Adrenal gland (tissue), 12 donors: ENCODE results near the gene SLC39A5. TPM values are rescaled to one million over a fixed set of nuclear protein-coding genes. Genes with fewer than 3 reads are reported as not detected.
"Not testable (repeated sequence)": the region's sequence is repeated elsewhere in the genome, so short reads cannot be mapped to it uniquely, and the experiment has no call there.

Source experiments
- DNase-seq, 7 donors: peaks; one replicate each; pipeline ENCODE4 v3.0.0-alpha.2; 2019 to 2020
- H3K27ac ChIP-seq, 5 donors: fragments of 200-600 bp; sonication (generic) in 4 of 5; 1 replicate in 3 of 5; 2 replicates in 2 of 5; pipeline versions ENCODE4 v1.5.1 to v1.8.0; 2016 to 2020; ENCODE audit warnings: mild to moderate bottlenecking in 1 of 5
- H3K27me3 ChIP-seq: fragments of 200-600 bp; 2 replicates; pipeline ENCODE4 v1.8.0; 2021
- H3K36me3 ChIP-seq, 2 donors: fragments of 200-600 bp; replicated peaks in 1 of 2; 1 replicate in 1 of 2; 2 replicates in 1 of 2; pipeline versions ENCODE4 v1.5.1 to v1.8.0; 2018 to 2022
- H3K4me1 ChIP-seq, 2 donors: fragments of 200-600 bp; replicated peaks in 1 of 2; 1 replicate in 1 of 2; 2 replicates in 1 of 2; pipeline versions ENCODE4 v1.5.1 to v1.8.0; 2018 to 2021
- H3K4me3 ChIP-seq, 4 donors: fragments of 200-600 bp; sonication (generic) in 3 of 4; one replicate each; pipeline ENCODE4 v1.5.1; 2016 to 2018
- H3K9me3 ChIP-seq, 3 donors: fragments of 200-600 bp; sonication (generic) in 1 of 3; replicated peaks in 1 of 3; 1 replicate in 2 of 3; 2 replicates in 1 of 3; pipeline versions ENCODE4 v1.5.1 to v1.8.0; 2016 to 2021
- CTCF ChIP-seq, 6 experiments: fragments of 450-650 bp in 4 of 6; fragments of 200-600 bp in 2 of 6; sonication (generic) in 1 of 6; IDR thresholded peaks; 1 replicate in 5 of 6; 2 replicates in 1 of 6; pipeline versions ENCODE4 v1.5.1 to v1.8.0; 2016 to 2021; ENCODE audit warnings: antibody characterized with exemption in 6 of 6, mild to moderate bottlenecking in 2 of 6, moderate library complexity in 1 of 6
- POLR2A ChIP-seq, 2 donors: fragments of 450-650 bp; IDR thresholded peaks; one replicate each; pipeline ENCODE4 v1.6.1; 2017; ENCODE audit warnings: antibody characterized with exemption in 2 of 2, mild to moderate bottlenecking in 2 of 2, moderate library complexity in 1 of 2
- WGBS, 4 donors: extraction: QIAGEN DNeasy Blood & Tissue Kit in 2 of 4; methylation state at CpG; one replicate each; pipeline versions ENCODE4 v1.1.5 to v1.1.7; 2013 to 2017; 5-methylcytosine and 5-hydroxymethylcytosine counted together
- intact Hi-C, 2 donors: fragments of 100-400 bp; cut with DNase I; formaldehyde crosslinking; loops; one replicate each; pipeline versions ENCODE4 v1.14.1 to v1.15.0; 2022 to 2023
- polyA plus RNA-seq, 3 donors: library from polyadenylated mRNA; stranded (reverse); fragments of 200-250 nt in 2 of 3; fragments of 350-450 nt in 1 of 3; fragmentation: Illumina TruSeq in 1 of 3; extraction: RNeasy Lipid Tissue Mini Kit (QIAGEN cat#74804) in 1 of 3; gene quantifications; one replicate each; pipeline ENCODE4 v1.2.3, GENCODE V29; 2013 to 2014
- total RNA-seq, 9 donors: library from RNA; depleted of rRNA in 4 of 9; stranded (reverse); fragments of >200 nt in 4 of 9; fragments of 120-200 nt in 1 of 9; fragmentation: NEBNext Ultra II Directional in 1 of 9; extraction: Animal tissue kit (Norgen Biotek cat#: 25700) in 1 of 9; gene quantifications; one replicate each; pipeline versions ENCODE4 v1.1.0 to v1.2.4, GENCODE V29; 2013 to 2023
- donor health status: healthy with polysubstance abuse.
- donor health status: Bipolar disorder and iron deficiency.
- donor health status: DM: yes; HTN: yes; CAD: no.
- donor health status: DM: no; HTN: no; CAD: no.
- donor health status: DM: no; HTN: no; CAD: no.
- donor health status: DM: yes; HTN: yes; CAD: no.

Gene SLC39A5
- total and polyA plus RNA-seq, 12 donors: 0.50 to 2.0 (median 0.65) TPM; not detected in 7

GRCh38 chr12:56280849-56281248 is 51.0 kb downstream of the SLC39A5 start:
- Histone ChIP-seq H3K27ac (no peak overlapping the region), H3K4me3 (no peak overlapping the region), H3K36me3 (peaks cover 0 to 95% of the 10 kb centered on the region in 2 donors), H3K9me3 (no peaks in the 10 kb centered on the region), H3K27me3 (no peaks in the 10 kb centered on the region), H3K4me1 (peaks cover 0 to 2% of the 10 kb centered on the region in 2 donors)
- intact Hi-C loops: no loop called here
- no peak for TF ChIP-seq CTCF (IDR thresholded peaks at IDR 0.05)
- TF ChIP-seq POLR2A (IDR thresholded peaks at IDR 0.05): no peak
- DNase-seq: peak in 1 of 7 donors; percentile 56

GRCh38 chr12:56282030-56282429 is 52.2 kb downstream of the SLC39A5 start:
- Histone ChIP-seq H3K4me3 (no peak overlapping the region), H3K4me1 (peaks cover 4 to 14% of the 10 kb centered on the region in 2 donors), H3K9me3 (no peaks in the 10 kb centered on the region), H3K27me3 (no peaks in the 10 kb centered on the region), H3K27ac (peak overlapping the region in 1 of 5 donors; percentile 8), H3K36me3 (peaks cover 0 to 88% of the 10 kb centered on the region in 2 donors)
- no peak for DNase-seq
- TF ChIP-seq CTCF (IDR thresholded peaks at IDR 0.05) (no peak), POLR2A (IDR thresholded peaks at IDR 0.05) (no peak)
- 87 to 93% (median 91%) methylated on average over 6 of the region's 6 CpGs for WGBS, 4 donors
- intact Hi-C loops: no loop called here

GRCh38 chr12:56282579-56282978 is 52.7 kb downstream of the SLC39A5 start:
- Histone ChIP-seq H3K9me3 (no peaks in the 10 kb centered on the region), H3K4me3 (no peak overlapping the region), H3K27ac (peak overlapping the region in 2 of 5 donors; percentile 8 to 52), H3K27me3 (no peaks in the 10 kb centered on the region), H3K4me1 (peaks cover 6 to 20% of the 10 kb centered on the region in 2 donors), H3K36me3 (peaks cover 0 to 85% of the 10 kb centered on the region in 2 donors)
- no peak for TF ChIP-seq CTCF (IDR thresholded peaks at IDR 0.05)
- no peak for TF ChIP-seq POLR2A (IDR thresholded peaks at IDR 0.05)
- intact Hi-C loops: no loop called here
- WGBS, 4 donors: 83 to 94% (median 89%) methylated on average over 2 of the region's 2 CpGs
- no peak for DNase-seq

- H3K4me3 ChIP-seq, H3K27ac ChIP-seq, H3K9me3 ChIP-seq, intact Hi-C loops, DNase-seq, H3K27me3 ChIP-seq: not testable (repeated sequence)
- WGBS, 4 donors: 79 to 83% (median 81%) methylated on average over 5 of the region's 5 CpGs
- Histone ChIP-seq H3K4me1 (peaks cover 6 to 30% of the 10 kb centered on the region in 2 donors), H3K36me3 (peaks cover 0 to 68% of the 10 kb centered on the region in 2 donors)
These were observed 54.4 kb downstream of the SLC39A5 start for GRCh38 chr12:56284263-56284662.
